ENCODE measurements around the gene TTPAL. TPM values are rescaled to one million over a fixed set of nuclear protein-coding genes. Genes with fewer than 3 reads are reported as not detected.

The TTPAL gene
- total and polyA plus RNA-seq, 2 of the 4 experiments (the other 2 are of a cell fraction) = 8.2 to 18.1 TPM

GRCh38 chr20:44537993-44538392 is 62.3 kb downstream of the TTPAL start:
- ChIA-PET POLR2A (ENCODE audit: unreplicated experiment) (no interaction called here), CTCF (interaction anchor here (1.1 kb wide), 3 partner anchors 15 to 72 kb away, joined by 3 to 4 read pairs (median 3); no protein-coding TSS in a partner anchor)
- H2BK15ac ChIP-seq (ENCODE audit: low read depth, low read length) = no peak overlapping the region
- in situ Hi-C loops (cut with MboI; ENCODE audit: low sequenced_read_pairs) (loop anchor here (10.0 kb wide), 1 partner anchor 67 kb away; no protein-coding TSS in a partner anchor), intact Hi-C loops (cut with micrococcal nuclease) (no loop called here), dilution Hi-C loops (cut with HindIII; ENCODE audit: low sequenced_read_pairs, unreplicated experiment) (no loop called here)
- DNase-seq = peak; percentile 38
- H2AK9ac ChIP-seq (replicated peaks; ENCODE audit: low read depth, low read length, poor library complexity) = no peak overlapping the region
- no peak overlapping the region for H3K23ac ChIP-seq (ENCODE audit: low read depth, low read length)
- H3K27ac ChIP-seq (ENCODE audit: insufficient read depth, low read length) = no peak overlapping the region
- H3K18ac ChIP-seq (ENCODE audit: low read depth, low read length) = no peak overlapping the region
- no peak overlapping the region for H2BK120ac ChIP-seq (ENCODE audit: low read depth, low read length)
- H4K20me1 ChIP-seq (ENCODE audit: insufficient read depth, low read length) = no peaks in the 10 kb centered on the region
- no peaks in the 10 kb centered on the region; the same call in 1 of the 2 replicates for H3K4me1 ChIP-seq (ENCODE audit: control insufficient read depth, insufficient read depth, low read length)
- no TSS peak for BruUV-seq (replicated peaks)
- H3K79me1 ChIP-seq (ENCODE audit: low read depth in 1 of 2, low read length in 2 of 2) = peaks cover 8 to 21% of the 10 kb centered on the region in 2 experiments; a peak in 3 of 4 replicates
- H3K4me2 ChIP-seq (ENCODE audit: low read depth, low read length) = no peak overlapping the region
- WGBS, 2 experiments (ENCODE audit: extremely low coverage in 2 of 2, insufficient read length in 1 of 2) = no CpG with 5 or more reads among the region's 1 CpG
- H3K36me3 ChIP-seq (ENCODE audit: control insufficient read depth, insufficient read depth, low read length) = no peaks in the 10 kb centered on the region
- no peak overlapping the region for H4K91ac ChIP-seq (ENCODE audit: insufficient read depth, low read depth, low read length)
- H3K9ac ChIP-seq (ENCODE audit: low read depth, low read length) = no peak overlapping the region
- no peak overlapping the region for H2BK5ac ChIP-seq (ENCODE audit: low read depth, low read length, poor library complexity, severe bottlenecking)
- H4K8ac ChIP-seq (ENCODE audit: low read depth in 2 of 2, low read length in 2 of 2) = no peak overlapping the region
- no peak overlapping the region for H3K56ac ChIP-seq (ENCODE audit: extremely low read depth, insufficient read depth, low read length)
- TF ChIP-seq RCOR1 (IDR thresholded peaks at IDR 0.05; ENCODE audit: insufficient replicate concordance, low read length) (no peak), BHLHE40 (IDR thresholded peaks at IDR 0.05; ENCODE audit: low read depth, low read length) (no peak), SMC3 (IDR thresholded peaks at IDR 0.05; ENCODE audit: low read depth, low read length) (peak; percentile 11; the same call in 1 of the 2 replicates), CTCF (conservative IDR thresholded peaks at IDR 0.05; ENCODE audit: low read depth, low read length) (peak; percentile 33), MAFK (IDR thresholded peaks at IDR 0.05; ENCODE audit: low read depth, low read length) (no peak), FOS (IDR thresholded peaks at IDR 0.05; ENCODE audit: low read depth, low read length) (no peak), NFE2L2 (IDR thresholded peaks at IDR 0.05; ENCODE audit: low read depth, low read length) (no peak)
- H2AK5ac ChIP-seq (ENCODE audit: low read depth, low read length) = no peak overlapping the region
- no peaks in the 10 kb centered on the region for H3K27me3 ChIP-seq (ENCODE audit: control insufficient read depth, insufficient read depth, low read length)
- no peak overlapping the region for H3K4ac ChIP-seq (ENCODE audit: low read depth, low read length)
- H3K9me1 ChIP-seq (ENCODE audit: insufficient read depth, low read length) = no peaks in the 10 kb centered on the region
- H2BK20ac ChIP-seq (ENCODE audit: low read depth, low read length) = no peak overlapping the region
- H4K5ac ChIP-seq (ENCODE audit: low read depth, low read length) = no peak overlapping the region; the same call in 1 of the 2 replicates
- H3K4me3 ChIP-seq (ENCODE audit: insufficient read depth, low read depth, low read length) = no peak overlapping the region
- no peak overlapping the region for H3K14ac ChIP-seq (replicated peaks; ENCODE audit: low read depth, low read length)
- H2AFZ ChIP-seq (replicated peaks; ENCODE audit: low read length, poor library complexity) = no peak overlapping the region
- no peaks in the 10 kb centered on the region for H3K9me3 ChIP-seq (ENCODE audit: control insufficient read depth, insufficient read depth, low read length)
- ATAC-seq (ENCODE audit: low read depth) = 0 out of 2 replicates have a peak, but pooled peaks have one; percentile 37

Data from IMR-90 (cell line).